Mesodermal cell (in vitro differentiated cells): Measurements from ENCODE around the gene TMEM232.

Source experiments
- H3K27ac ChIP-seq: 2 replicates; pipeline ENCODE4 v1.7.0; 2013; ENCODE audit warnings: mild to moderate bottlenecking, low read depth, low read length, moderate library complexity; ENCODE audit not compliant: severe bottlenecking
- H3K36me3 ChIP-seq: 2 replicates; pipeline ENCODE4 v1.7.1; 2013; ENCODE audit warnings: mild to moderate bottlenecking, low read length, moderate library complexity; ENCODE audit not compliant: control insufficient read depth, insufficient read depth
- H3K4me1 ChIP-seq: one replicate; pipeline ENCODE4 v1.7.1; 2013; ENCODE audit warnings: mild to moderate bottlenecking, low read length; ENCODE audit not compliant: insufficient read depth, control insufficient read depth, poor library complexity, severe bottlenecking
- H3K4me3 ChIP-seq: 2 replicates; pipeline ENCODE4 v1.7.0; 2013; ENCODE audit warnings: low read length, control low read depth, mild to moderate bottlenecking; ENCODE audit not compliant: insufficient read depth, poor library complexity, severe bottlenecking; ENCODE audit errors: extremely low read depth
- H3K9me3 ChIP-seq: 2 replicates; pipeline ENCODE4 v1.7.1; 2013; ENCODE audit warnings: mild to moderate bottlenecking, low read length, moderate library complexity; ENCODE audit not compliant: control insufficient read depth
- WGBS, 2 experiments: methylation state at CpG; one replicate each; pipeline ENCODE4 v1.1.5; 2013; ENCODE audit warnings: missing lambda C conversion rate in 2 of 2; ENCODE audit not compliant: insufficient coverage in 2 of 2; 5-methylcytosine and 5-hydroxymethylcytosine counted together

TMEM232 gene

GRCh38 chr5:110514030-110514429, 212.4 kb downstream of the TMEM232 start:
- no CpG with 5 or more reads among the region's 2 CpGs for WGBS, 2 experiments
- no peaks in the 10 kb centered on the region for H3K9me3 ChIP-seq
- no peaks in the 10 kb centered on the region for H3K36me3 ChIP-seq
- H3K4me1 ChIP-seq: no peaks in the 10 kb centered on the region
- H3K27ac ChIP-seq: no peak overlapping the region
- no peak overlapping the region for H3K4me3 ChIP-seq

- Histone ChIP-seq H3K27ac (no peak overlapping the region), H3K36me3 (no peaks in the 10 kb centered on the region), H3K4me1 (no peaks in the 10 kb centered on the region), H3K9me3 (no peaks in the 10 kb centered on the region), H3K4me3 (no peak overlapping the region)
- WGBS, 2 experiments: 88% methylated on average over 1 of the region's 4 CpGs; no CpG with 5 or more reads in 1 of the 2 experiments
Observed at GRCh38 chr5:110512266-110512665, 214.2 kb downstream of the TMEM232 start.

- no peaks in the 10 kb centered on the region for H3K36me3 ChIP-seq
- no peaks in the 10 kb centered on the region for H3K9me3 ChIP-seq
- H3K27ac ChIP-seq: no peak overlapping the region
- no peaks in the 10 kb centered on the region for H3K4me1 ChIP-seq
- no peak overlapping the region for H3K4me3 ChIP-seq
Observed at GRCh38 chr5:110510146-110510545, 216.3 kb downstream of the TMEM232 start.

- Histone ChIP-seq H3K27ac (no peak overlapping the region), H3K4me3 (no peak overlapping the region), H3K9me3 (no peaks in the 10 kb centered on the region), H3K36me3 (no peaks in the 10 kb centered on the region), H3K4me1 (no peaks in the 10 kb centered on the region)
- 89% methylated on average over 1 of the region's 2 CpGs; no CpG with 5 or more reads in 1 of the 2 experiments for WGBS, 2 experiments
Observed at GRCh38 chr5:110507972-110508371, 218.5 kb downstream of the TMEM232 start.

- Histone ChIP-seq H3K36me3 (no peaks in the 10 kb centered on the region), H3K4me1 (no peaks in the 10 kb centered on the region), H3K4me3 (no peak overlapping the region), H3K9me3 (no peaks in the 10 kb centered on the region), H3K27ac (no peak overlapping the region)
Observed at GRCh38 chr5:110506378-110506777, 220.1 kb downstream of the TMEM232 start.

GRCh38 chr5:110496276-110496675, 230.2 kb downstream of the TMEM232 start:
- H3K9me3 ChIP-seq: no peaks in the 10 kb centered on the region
- H3K36me3 ChIP-seq: no peaks in the 10 kb centered on the region
- H3K4me1 ChIP-seq: no peaks in the 10 kb centered on the region
- H3K4me3 ChIP-seq: no peak overlapping the region
- no CpG with 5 or more reads among the region's 4 CpGs for WGBS, 2 experiments
- H3K27ac ChIP-seq: no peak overlapping the region

- Histone ChIP-seq H3K9me3 (no peaks in the 10 kb centered on the region), H3K36me3 (no peaks in the 10 kb centered on the region), H3K4me3 (no peak overlapping the region), H3K27ac (no peak overlapping the region), H3K4me1 (no peaks in the 10 kb centered on the region)
Observed at GRCh38 chr5:110492446-110492845, 234.0 kb downstream of the TMEM232 start.

- Histone ChIP-seq H3K4me1 (no peaks in the 10 kb centered on the region), H3K36me3 (no peaks in the 10 kb centered on the region), H3K4me3 (no peak overlapping the region), H3K27ac (no peak overlapping the region), H3K9me3 (no peaks in the 10 kb centered on the region)
- WGBS, 2 experiments: no CpG with 5 or more reads among the region's 2 CpGs
Observed at GRCh38 chr5:110478895-110479294, 247.6 kb downstream of the TMEM232 start.

- no CpG with 5 or more reads among the region's 3 CpGs for WGBS, 2 experiments
- Histone ChIP-seq H3K36me3 (no peaks in the 10 kb centered on the region), H3K4me3 (no peak overlapping the region), H3K27ac (no peak overlapping the region), H3K9me3 (no peaks in the 10 kb centered on the region), H3K4me1 (no peaks in the 10 kb centered on the region)
Observed at GRCh38 chr5:110477911-110478310, 248.6 kb downstream of the TMEM232 start.

- Histone ChIP-seq H3K4me3 (no peak overlapping the region), H3K4me1 (no peaks in the 10 kb centered on the region), H3K36me3 (no peaks in the 10 kb centered on the region), H3K9me3 (peaks cover 3% of the 10 kb centered on the region), H3K27ac (no peak overlapping the region)
Observed at GRCh38 chr5:110476164-110476563, 250.3 kb downstream of the TMEM232 start.

GRCh38 chr5:110475529-110475928, 250.9 kb downstream of the TMEM232 start:
- Histone ChIP-seq H3K4me3 (no peak overlapping the region), H3K4me1 (no peaks in the 10 kb centered on the region), H3K27ac (no peak overlapping the region), H3K9me3 (peaks cover 3% of the 10 kb centered on the region), H3K36me3 (no peaks in the 10 kb centered on the region)
- no CpG with 5 or more reads among the region's 1 CpG for WGBS, 2 experiments

- peaks cover 3% of the 10 kb centered on the region for H3K9me3 ChIP-seq
- WGBS, 2 experiments: 100% methylated on average over 3 of the region's 4 CpGs; no CpG with 5 or more reads in 1 of the 2 experiments
Observed at GRCh38 chr5:110469486-110469885, 257.0 kb downstream of the TMEM232 start.

More at GRCh38 chr5:110469486-110469885, 257.0 kb downstream of the TMEM232 start:
- Histone ChIP-seq H3K4me1 (no peaks in the 10 kb centered on the region), H3K36me3 (no peaks in the 10 kb centered on the region), H3K4me3 (no peak overlapping the region), H3K27ac (no peak overlapping the region)
